Measurements from ENCODE around the gene GPR146.
A peak's percentile ranks its signal among the peaks of the same experiment; 100 is the strongest.

The GPR146 gene

GRCh38 chr7:1011297-1012003 is 32.9 kb upstream of the GPR146 start:
- no peak for DNase-seq (ENCODE audit: low spot score)

GRCh38 chr7:1012004-1012715 is 32.2 kb upstream of the GPR146 start:
- DNase-seq (ENCODE audit: low spot score), result no peak

GRCh38 chr7:1012716-1013095 is 31.6 kb upstream of the GPR146 start:
- DNase-seq (ENCODE audit: low spot score), result no peak

- no peak for DNase-seq (ENCODE audit: low spot score)
Measured at GRCh38 chr7:1013581-1013980, 30.8 kb upstream of the GPR146 start.

- no peak for DNase-seq (ENCODE audit: low spot score)
Measured at GRCh38 chr7:1014681-1015080, 29.7 kb upstream of the GPR146 start.

GRCh38 chr7:1015196-1016121 is 28.9 kb upstream of the GPR146 start:
- DNase-seq (ENCODE audit: low spot score), result no peak

GRCh38 chr7:1016577-1017531 is 27.5 kb upstream of the GPR146 start:
- DNase-seq (ENCODE audit: low spot score), result no peak

- no peak for DNase-seq (ENCODE audit: low spot score)
Measured at GRCh38 chr7:1017586-1018333, 26.6 kb upstream of the GPR146 start.

- no peak for DNase-seq (ENCODE audit: low spot score)
Measured at GRCh38 chr7:1018334-1018695, 26.0 kb upstream of the GPR146 start.

GRCh38 chr7:1019255-1019785 is 25.0 kb upstream of the GPR146 start:
- DNase-seq (ENCODE audit: low spot score), result no peak

- no peak for DNase-seq (ENCODE audit: low spot score)
Measured at GRCh38 chr7:1019789-1020610, 24.3 kb upstream of the GPR146 start.

GRCh38 chr7:1020849-1021251 is 23.5 kb upstream of the GPR146 start:
- DNase-seq (ENCODE audit: low spot score), result peak; percentile 66

- DNase-seq (ENCODE audit: low spot score), result no peak
Measured at GRCh38 chr7:1021366-1021765, 23.0 kb upstream of the GPR146 start.

- no peak for DNase-seq (ENCODE audit: low spot score)
Measured at GRCh38 chr7:1021931-1022330, 22.4 kb upstream of the GPR146 start.

GRCh38 chr7:1022356-1022755 is 22.0 kb upstream of the GPR146 start:
- no peak for DNase-seq (ENCODE audit: low spot score)

GRCh38 chr7:1022801-1023465 is 21.4 kb upstream of the GPR146 start:
- DNase-seq (ENCODE audit: low spot score), result peak; percentile 97

GRCh38 chr7:1024331-1024841 is 20.0 kb upstream of the GPR146 start:
- peak; percentile 99 for DNase-seq (ENCODE audit: low spot score)

- DNase-seq (ENCODE audit: low spot score), result peak; percentile 55
Measured at GRCh38 chr7:1024876-1025742, 19.2 kb upstream of the GPR146 start.
